ENCODE results near the gene CRB2.

CRB2 gene

GRCh38 chr9:123411636-123412035 is 55.6 kb downstream of the CRB2 start:
- DNase-seq (ENCODE audit: low read depth) = no peak
- no peak overlapping the region for H3K4me3 ChIP-seq (ENCODE audit: low read length)
- TF ChIP-seq CTCF (conservative IDR thresholded peaks at IDR 0.05; ENCODE audit: low read depth, low read length) = no peak

- no peak for DNase-seq (ENCODE audit: low read depth)
- no peak overlapping the region for H3K4me3 ChIP-seq (ENCODE audit: low read length)
- no peak for TF ChIP-seq CTCF (conservative IDR thresholded peaks at IDR 0.05; ENCODE audit: low read depth, low read length)
Measured at GRCh38 chr9:123412171-123412820, 56.3 kb downstream of the CRB2 start.

DNA sequence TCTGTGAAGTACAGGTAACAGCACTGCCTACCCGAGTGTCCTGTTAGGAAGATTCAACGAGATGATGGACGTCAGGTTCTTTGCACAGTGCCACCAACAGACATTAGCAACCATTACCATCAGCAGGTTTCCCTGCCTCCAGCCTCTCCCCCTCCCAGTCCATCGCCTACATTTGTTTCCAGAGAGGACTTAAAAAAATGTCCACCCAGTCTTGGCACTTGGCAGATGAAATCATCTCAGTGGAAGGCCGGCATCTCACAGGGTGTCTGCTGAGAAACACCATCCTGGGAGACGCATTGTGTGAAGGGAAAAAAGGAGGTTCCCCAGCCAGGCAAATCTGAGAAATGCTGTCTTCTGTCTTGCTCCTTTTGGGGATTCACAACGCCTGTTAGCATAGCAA is 58.2 kb downstream of the CRB2 start:
- no peak overlapping the region for H3K4me3 ChIP-seq (ENCODE audit: low read length)
- no peak for DNase-seq (ENCODE audit: low read depth)
- no peak for TF ChIP-seq CTCF (conservative IDR thresholded peaks at IDR 0.05; ENCODE audit: low read depth, low read length)

GRCh38 chr9:123414936-123415930 is 59.2 kb downstream of the CRB2 start:
- H3K4me3 ChIP-seq (ENCODE audit: low read length) = no peak overlapping the region
- TF ChIP-seq CTCF (conservative IDR thresholded peaks at IDR 0.05; ENCODE audit: low read depth, low read length) = no peak
- DNase-seq (ENCODE audit: low read depth) = no peak

DNA sequence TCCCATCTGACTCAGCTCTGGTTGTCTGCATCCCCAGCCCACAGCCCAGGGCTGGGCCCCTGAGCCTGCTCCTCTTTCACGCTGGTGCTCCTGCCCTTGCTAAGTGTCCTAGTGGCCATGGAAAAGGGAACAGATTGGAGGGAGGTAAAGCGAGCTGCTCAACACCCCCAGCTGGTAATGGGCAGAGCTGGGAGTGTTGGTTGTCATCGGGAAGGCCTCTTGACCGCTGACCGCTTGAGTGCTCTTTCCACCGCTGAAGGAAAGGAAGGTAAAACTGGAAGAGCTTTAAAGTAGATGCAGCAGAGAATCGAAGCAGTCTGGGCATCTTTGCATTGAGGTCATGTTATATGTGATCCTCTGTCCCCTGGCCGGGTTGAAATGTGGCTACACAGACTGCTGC is 60.2 kb downstream of the CRB2 start:
- no peak for DNase-seq (ENCODE audit: low read depth)
- H3K4me3 ChIP-seq (ENCODE audit: low read length) = no peak overlapping the region
- TF ChIP-seq CTCF (conservative IDR thresholded peaks at IDR 0.05; ENCODE audit: low read depth, low read length) = no peak

GRCh38 chr9:123417289-123418051 is 61.5 kb downstream of the CRB2 start:
- DNase-seq (ENCODE audit: low read depth) = no peak
- peak; percentile 20 for TF ChIP-seq CTCF (conservative IDR thresholded peaks at IDR 0.05; ENCODE audit: low read depth, low read length)
- no peak overlapping the region for H3K4me3 ChIP-seq (ENCODE audit: low read length)

All from retinal pigment epithelial cell (primary cell).